IPS DF 19.7 (cell line): Measurements from ENCODE around the gene DISP3.

Experiments
- DNase-seq: peaks from one replicate; pipeline ENCODE4 v3.0.0-alpha.2; 2013; ENCODE audit warnings: low read depth, low spot score

Gene DISP3

DNA sequence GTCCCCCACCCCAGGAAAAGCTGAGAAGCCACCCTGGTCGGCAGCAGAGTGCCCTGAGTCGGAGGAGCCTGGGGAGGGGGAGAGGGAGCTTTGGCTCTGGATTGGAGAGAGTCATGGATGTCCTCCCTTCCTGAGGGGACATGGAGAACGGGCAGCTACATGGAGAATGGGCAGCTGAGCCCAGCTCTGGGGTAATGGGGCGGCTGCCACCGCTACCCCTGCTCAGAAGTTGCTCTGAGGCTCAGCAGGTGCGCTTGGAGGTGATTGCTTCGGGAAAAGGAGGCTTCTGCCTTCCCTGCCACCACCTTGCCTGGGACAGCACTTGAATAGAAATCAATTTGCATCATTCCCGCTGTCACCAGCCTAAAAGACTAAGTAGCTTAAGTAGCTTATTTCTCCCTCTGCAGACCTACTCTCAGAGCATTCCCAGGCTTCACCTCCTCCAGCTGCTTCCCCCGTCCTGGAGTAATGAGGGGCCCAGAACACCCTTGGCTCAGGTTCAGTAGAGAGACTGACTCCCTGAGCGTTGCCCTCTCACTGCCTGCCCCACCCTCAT lies 8.3 kb downstream of the DISP3 start:
- DNase-seq: no peak

- DNase-seq: no peak
These were observed 9.3 kb downstream of the DISP3 start for GRCh38 chr1:11488201-11488770.

- DNase-seq: no peak
These were observed 10.1 kb downstream of the DISP3 start for GRCh38 chr1:11488966-11489625.

- DNase-seq: no peak
These were observed 13.3 kb downstream of the DISP3 start for GRCh38 chr1:11492235-11492634.

DNA sequence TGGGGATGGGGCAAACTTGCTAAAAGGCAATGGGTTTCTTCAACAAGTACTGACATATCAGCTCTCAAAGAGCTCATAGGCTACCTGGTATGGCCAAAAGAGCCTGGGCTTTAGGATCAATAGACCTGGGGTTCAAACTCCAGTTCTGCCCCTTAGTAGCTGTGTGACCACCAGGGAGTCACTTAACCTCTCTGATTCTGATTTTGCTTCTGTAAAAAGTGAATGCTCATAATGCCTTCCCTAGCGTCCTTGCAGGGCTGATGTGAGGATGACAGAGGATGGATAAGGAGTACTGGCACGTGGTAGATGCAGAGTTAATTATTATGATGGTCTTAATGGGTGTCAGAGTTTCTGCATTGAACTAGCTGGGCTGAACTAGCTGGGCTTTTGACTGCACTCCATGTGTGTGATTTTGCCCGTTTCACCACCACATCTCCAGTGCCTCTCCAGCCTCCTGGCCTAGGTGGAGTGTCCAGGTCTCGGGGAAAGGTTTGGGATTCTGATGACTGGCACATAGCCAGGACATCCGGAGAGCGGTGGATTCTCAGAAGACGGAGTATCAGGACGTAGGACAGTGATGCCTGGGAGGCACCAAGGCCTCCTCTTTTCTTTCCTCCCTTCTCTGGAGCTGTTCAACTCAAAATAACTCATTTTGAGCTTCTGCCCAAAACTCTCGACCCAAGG lies 15.2 kb downstream of the DISP3 start:
- no peak for DNase-seq

DNA sequence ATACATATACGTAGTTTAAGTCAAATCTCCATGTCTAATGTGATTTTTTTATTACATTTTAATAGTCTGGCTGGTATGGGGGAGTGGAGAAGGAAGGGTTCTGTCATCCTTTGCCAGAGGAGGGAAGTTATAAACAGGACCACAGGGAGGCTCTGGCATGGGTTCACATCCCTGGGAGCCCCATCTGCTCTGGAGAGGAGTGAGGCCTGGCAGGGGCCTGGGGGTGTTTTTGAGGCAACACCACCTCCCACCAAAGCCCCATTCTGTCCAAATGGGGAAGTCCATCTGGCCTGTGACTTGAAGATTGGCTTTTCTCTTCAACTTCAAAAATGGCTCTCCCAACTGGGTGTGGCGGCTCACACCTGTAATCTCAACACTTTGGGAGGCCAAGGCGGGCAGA lies 15.8 kb downstream of the DISP3 start:
- no peak for DNase-seq

- DNase-seq: no peak
These were observed 16.6 kb downstream of the DISP3 start for GRCh38 chr1:11495579-11495978.

GRCh38 chr1:11496551-11497080 lies 17.7 kb downstream of the DISP3 start:
- DNase-seq: no peak

GRCh38 chr1:11498956-11499594 lies 20.1 kb downstream of the DISP3 start:
- no peak for DNase-seq

DNA sequence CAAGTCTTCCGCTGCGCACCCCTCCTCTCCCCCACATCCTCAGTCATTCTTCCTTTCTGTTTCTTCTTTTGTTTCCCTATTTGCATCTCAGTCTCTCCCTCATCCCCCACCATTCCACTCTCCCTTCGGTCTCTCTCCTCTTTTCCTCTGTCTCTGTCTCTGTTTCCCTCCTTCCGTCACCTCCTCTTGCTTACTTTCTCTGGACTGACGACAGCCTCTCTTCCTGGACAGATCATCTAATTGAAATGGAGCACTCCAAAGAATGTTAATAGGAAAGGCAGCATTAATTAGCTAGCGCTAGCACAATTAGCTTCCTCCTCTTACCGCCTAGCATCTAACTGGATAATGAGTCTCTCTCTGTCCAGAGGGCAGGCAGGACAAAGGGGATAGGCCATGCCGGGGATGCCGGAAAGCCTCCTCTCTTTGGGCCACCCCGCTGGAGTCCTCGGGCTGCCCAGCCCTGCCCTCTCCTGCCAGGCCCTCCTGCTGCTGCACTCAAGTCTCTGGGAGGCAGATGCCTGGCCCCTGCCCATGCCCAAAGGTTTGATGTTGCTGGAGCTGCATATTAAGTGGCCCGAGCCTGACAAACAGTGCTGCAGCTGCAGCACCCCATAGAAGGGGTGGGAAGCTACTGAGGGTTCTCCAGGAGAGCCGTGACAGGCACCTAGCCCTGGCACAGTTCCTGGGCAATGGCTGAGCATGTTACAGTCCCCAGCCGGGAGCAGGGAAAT lies 20.8 kb downstream of the DISP3 start:
- no peak for DNase-seq

GRCh38 chr1:11500881-11501280 lies 21.9 kb downstream of the DISP3 start:
- no peak for DNase-seq

DNA sequence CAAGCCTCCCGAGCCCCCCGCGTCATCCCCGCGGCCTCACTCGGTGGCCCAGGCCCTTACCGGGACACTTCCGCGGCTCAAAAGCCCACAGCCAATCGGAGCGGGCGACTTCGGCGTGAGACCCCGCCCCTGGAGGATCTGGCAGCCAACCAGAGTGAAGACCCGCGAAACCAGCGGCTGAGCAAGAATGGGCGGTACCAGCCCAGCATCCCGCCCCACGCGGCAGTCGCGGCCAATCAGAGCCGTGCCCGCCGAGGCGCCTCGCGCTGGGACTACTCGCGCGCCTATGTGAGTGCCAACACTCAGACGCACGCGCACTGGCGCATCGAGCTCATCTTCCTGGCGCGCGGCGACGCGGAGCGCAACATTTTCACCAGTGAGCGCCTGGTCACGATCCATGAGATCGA lies 22.5 kb downstream of the DISP3 start:
- no peak for DNase-seq

DNA sequence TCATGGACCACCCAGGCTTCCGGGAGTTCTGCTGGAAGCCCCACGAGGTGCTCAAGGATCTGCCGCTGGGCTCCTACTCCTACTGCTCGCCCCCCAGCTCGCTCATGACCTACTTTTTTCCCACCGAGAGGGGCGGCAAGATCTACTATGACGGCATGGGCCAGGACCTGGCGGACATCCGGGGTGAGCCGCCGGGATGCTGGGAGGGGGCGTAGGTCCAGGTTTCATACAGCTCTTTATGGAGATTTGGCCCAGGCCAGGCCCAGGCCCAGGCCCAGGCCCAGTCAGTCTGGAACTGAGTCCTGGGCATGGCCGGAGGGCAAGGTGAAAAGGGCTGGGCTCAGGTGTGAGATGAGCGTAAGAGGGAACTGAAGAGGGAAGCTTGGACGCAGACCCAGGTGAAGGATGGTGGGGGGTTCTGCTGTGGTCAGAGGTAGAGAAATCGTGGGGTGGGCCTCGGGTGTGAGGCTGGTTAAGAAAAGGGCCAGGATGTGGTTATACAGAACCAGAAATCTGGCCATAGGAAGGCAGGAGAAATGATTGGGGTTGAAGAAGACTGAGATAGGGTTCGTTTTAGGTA lies 23.0 kb downstream of the DISP3 start:
- no peak for DNase-seq

DNA sequence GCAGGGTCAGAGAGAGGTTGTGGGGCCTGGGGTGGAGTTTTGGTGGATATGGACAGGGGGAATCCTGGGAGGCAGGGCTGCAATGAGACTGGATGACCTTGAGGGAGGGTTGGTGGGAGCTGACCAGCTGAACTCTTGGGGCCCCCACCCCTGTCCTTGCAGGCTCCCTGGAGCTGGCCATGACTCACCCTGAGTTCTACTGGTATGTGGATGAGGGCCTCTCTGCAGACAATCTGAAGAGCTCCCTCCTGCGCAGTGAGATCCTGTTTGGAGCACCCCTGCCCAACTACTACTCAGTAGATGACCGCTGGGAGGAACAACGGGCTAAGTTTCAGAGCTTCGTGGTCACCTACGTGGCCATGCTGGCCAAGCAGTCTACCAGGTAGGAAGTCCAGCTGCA lies 23.6 kb downstream of the DISP3 start:
- no peak for DNase-seq

- no peak for DNase-seq
These were observed 25.6 kb downstream of the DISP3 start for GRCh38 chr1:11504599-11504998.

GRCh38 chr1:11505591-11506538 lies 26.9 kb downstream of the DISP3 start:
- no peak for DNase-seq

DNA sequence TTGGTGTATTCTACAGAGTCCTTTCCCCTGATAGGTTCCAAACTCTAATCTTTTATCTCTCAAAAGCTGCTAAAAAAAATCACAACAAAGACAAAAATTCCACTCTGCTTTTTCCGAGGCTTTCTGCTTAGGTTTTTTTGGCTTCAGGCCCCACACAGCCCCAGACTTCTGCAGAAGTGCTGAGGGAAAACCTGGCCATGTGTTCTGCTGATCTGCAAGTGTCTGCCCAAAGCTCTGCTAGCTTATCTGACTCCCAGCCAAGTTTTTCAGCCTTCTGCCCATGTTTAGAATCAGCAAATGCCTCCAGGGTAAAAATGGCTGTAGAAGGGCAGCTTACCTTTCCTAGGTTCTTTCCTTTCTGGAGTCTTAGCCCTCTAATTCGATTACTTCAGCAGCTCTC lies 28.4 kb downstream of the DISP3 start:
- no peak for DNase-seq

GRCh38 chr1:11513681-11514080 lies 34.7 kb downstream of the DISP3 start:
- DNase-seq: no peak

GRCh38 chr1:11514366-11514765 lies 35.4 kb downstream of the DISP3 start:
- no peak for DNase-seq
